CD14-positive monocyte (primary cell): Measurements from ENCODE around the gene DNMT3L. TPM values are rescaled to one million over a fixed set of nuclear protein-coding genes. Genes with fewer than 3 reads are reported as not detected.
"Not testable (repeated sequence)": the region's sequence is repeated elsewhere in the genome, so short reads cannot be mapped to it uniquely, and the experiment has no call there.

Source experiments
- DNase-seq, 3 donors: peaks; one replicate each; pipeline ENCODE4 v3.0.0-alpha.2; 2011 to 2022
- H2AFZ ChIP-seq: 2 replicates; pipeline ENCODE4 v1.6.0; 2012; ENCODE audit warnings: mild to moderate bottlenecking, low read depth, low read length, inconsistent platforms; ENCODE audit not compliant: insufficient read depth, poor library complexity, severe bottlenecking
- H3K27ac ChIP-seq, 2 donors: 1 replicate in 1 of 2; 2 replicates in 1 of 2; pipeline ENCODE4 v1.5.1; 2012 to 2013; ENCODE audit warnings: low read length in 2 of 2, control low read depth in 1 of 2, inconsistent platforms in 1 of 2, low read depth in 1 of 2, mild to moderate bottlenecking in 1 of 2
- H3K27me3 ChIP-seq, 2 donors: one replicate each; pipeline versions ENCODE4 v1.6.0 to v1.6.1; 2011 to 2013; ENCODE audit warnings: low read length in 2 of 2; ENCODE audit not compliant: control insufficient read depth in 2 of 2, insufficient read depth in 2 of 2
- H3K36me3 ChIP-seq, 2 donors: replicated peaks in 1 of 2; 1 replicate in 1 of 2; 2 replicates in 1 of 2; pipeline versions ENCODE4 v1.5.1 to v1.6.1; 2012 to 2013; ENCODE audit warnings: low read length in 2 of 2, control low read depth in 1 of 2, inconsistent platforms in 1 of 2, mild to moderate bottlenecking in 1 of 2; ENCODE audit not compliant: insufficient read depth in 2 of 2, control insufficient read depth in 1 of 2
- H3K4me1 ChIP-seq, 2 donors: 1 replicate in 1 of 2; 2 replicates in 1 of 2; pipeline versions ENCODE4 v1.5.1 to v1.6.1; 2012 to 2013; ENCODE audit warnings: low read length in 2 of 2, control low read depth in 1 of 2, inconsistent platforms in 1 of 2, mild to moderate bottlenecking in 1 of 2, moderate library complexity in 1 of 2; ENCODE audit not compliant: insufficient read depth in 2 of 2, control insufficient read depth in 1 of 2
- H3K4me2 ChIP-seq: replicated peaks from 2 replicates; pipeline ENCODE3; 2012; ENCODE audit warnings: low read length, moderate library complexity, mild to moderate bottlenecking; ENCODE audit not compliant: poor library complexity, severe bottlenecking; ENCODE audit errors: extremely low read depth
- H3K4me3 ChIP-seq, 3 experiments: fragments of 200-600 bp in 1 of 3; sonication (generic) in 1 of 3; replicated peaks in 1 of 3; 1 replicate in 2 of 3; 2 replicates in 1 of 3; pipeline ENCODE4 v1.5.1; 2011 to 2013; ENCODE audit warnings: low read length in 3 of 3, mild to moderate bottlenecking in 3 of 3, control low read depth in 2 of 3, low read depth in 2 of 3, inconsistent platforms in 1 of 3, moderate library complexity in 1 of 3
- H3K79me2 ChIP-seq: 2 replicates; pipeline ENCODE4 v1.6.0; 2012; ENCODE audit warnings: mild to moderate bottlenecking, control low read depth, inconsistent platforms, low read length, moderate library complexity; ENCODE audit not compliant: insufficient read depth
- H3K9ac ChIP-seq: 2 replicates; pipeline ENCODE4 v1.6.0; 2017; ENCODE audit warnings: low read length, mild to moderate bottlenecking; ENCODE audit not compliant: insufficient read depth, poor library complexity, severe bottlenecking
- H3K9me3 ChIP-seq, 2 donors: replicated peaks in 1 of 2; 1 replicate in 1 of 2; 2 replicates in 1 of 2; pipeline versions ENCODE4 v1.5.1 to v1.6.1; 2012 to 2013; ENCODE audit warnings: low read length in 2 of 2, control low read depth in 1 of 2; ENCODE audit not compliant: control insufficient read depth in 1 of 2, insufficient read depth in 1 of 2
- H4K20me1 ChIP-seq: 2 replicates; pipeline ENCODE4 v1.6.0; 2012; ENCODE audit warnings: mild to moderate bottlenecking, low read length, control low read depth, moderate library complexity; ENCODE audit not compliant: insufficient read depth
- H3K27ac Mint-ChIP-seq, 7 donors: one replicate each; pipeline ENCODE4 v1.8.0; 2020; ENCODE audit warnings: mild to moderate bottlenecking in 7 of 7, mixed read lengths in 7 of 7, moderate library complexity in 6 of 7, inconsistent platforms in 2 of 7
- H3K27me3 Mint-ChIP-seq, 3 donors: one replicate each; pipeline ENCODE4 v1.8.0; 2021 to 2022; ENCODE audit warnings: low read depth in 3 of 3, mild to moderate bottlenecking in 3 of 3, mixed read lengths in 3 of 3, moderate library complexity in 3 of 3, inconsistent platforms in 1 of 3
- H3K36me3 Mint-ChIP-seq, 2 donors: one replicate each; pipeline ENCODE4 v1.8.0; 2020; ENCODE audit warnings: mixed read lengths in 2 of 2, inconsistent platforms in 1 of 2, mild to moderate bottlenecking in 1 of 2
- H3K4me1 Mint-ChIP-seq: one replicate; pipeline ENCODE4 v1.8.0; 2020; ENCODE audit warnings: mild to moderate bottlenecking, mixed read lengths
- H3K4me3 Mint-ChIP-seq, 2 donors: one replicate each; pipeline ENCODE4 v1.8.0; 2020; ENCODE audit warnings: mild to moderate bottlenecking in 2 of 2, mixed read lengths in 2 of 2, moderate library complexity in 1 of 2
- H3K9me3 Mint-ChIP-seq, 7 donors: one replicate each; pipeline ENCODE4 v1.8.0; 2020 to 2022; ENCODE audit warnings: mixed read lengths in 7 of 7, mild to moderate bottlenecking in 6 of 7, moderate library complexity in 6 of 7, inconsistent platforms in 2 of 7
- WGBS: methylation state at CpG from one replicate; pipeline ENCODE4 v1.1.5; 2013; ENCODE audit warnings: missing lambda C conversion rate; ENCODE audit not compliant: insufficient coverage; 5-methylcytosine and 5-hydroxymethylcytosine counted together
- intact Hi-C, 2 donors: fragments of 100-400 bp; cut with micrococcal nuclease; formaldehyde crosslinking; loops; one replicate each; pipeline versions ENCODE4 v1.15.0 to v1.15.1; 2023
- polyA plus RNA-seq, 3 donors: library from polyadenylated mRNA; depleted of rRNA in 1 of 3; unstranded in 2 of 3; stranded (reverse) in 1 of 3; fragments of 300-500 nt in 2 of 3; fragments of >200 nt in 1 of 3; fragmentation: Illumina TruSeq in 2 of 3; gene quantifications; 1 replicate in 2 of 3; 2 replicates in 1 of 3; pipeline ENCODE4 v1.2.3, GENCODE V29; 2012 to 2021

Gene DNMT3L
- polyA plus RNA-seq, 3 donors, result not detected

- intact Hi-C loops, H3K27ac ChIP-seq, H3K27ac Mint-ChIP-seq, H3K27me3 Mint-ChIP-seq, DNase-seq, H3K36me3 ChIP-seq, H3K4me2 ChIP-seq, H3K9ac ChIP-seq, H3K4me3 Mint-ChIP-seq, H3K36me3 Mint-ChIP-seq, H2AFZ ChIP-seq, H3K4me1 ChIP-seq, H3K9me3 Mint-ChIP-seq, H3K4me3 ChIP-seq, H3K27me3 ChIP-seq, H3K9me3 ChIP-seq, H3K4me1 Mint-ChIP-seq, H3K79me2 ChIP-seq, H4K20me1 ChIP-seq: not testable (repeated sequence)
- WGBS, result no CpG with 5 or more reads among the region's 22 CpGs
Observed at GRCh38 chr21:44229561-44229960, 32.1 kb downstream of the DNMT3L start.

- H3K27me3 Mint-ChIP-seq, H3K27ac ChIP-seq, H3K79me2 ChIP-seq, H3K9ac ChIP-seq, H2AFZ ChIP-seq, H3K4me1 Mint-ChIP-seq, H3K4me2 ChIP-seq, H3K36me3 Mint-ChIP-seq, H4K20me1 ChIP-seq, H3K4me3 Mint-ChIP-seq, H3K4me3 ChIP-seq, DNase-seq, H3K36me3 ChIP-seq, H3K9me3 ChIP-seq, H3K27ac Mint-ChIP-seq, intact Hi-C loops, H3K4me1 ChIP-seq, H3K27me3 ChIP-seq, H3K9me3 Mint-ChIP-seq: not testable (repeated sequence)
- WGBS, result no CpG with 5 or more reads among the region's 13 CpGs
Observed at GRCh38 chr21:44228109-44228508, 33.6 kb downstream of the DNMT3L start.

GRCh38 chr21:44227614-44228013, 34.1 kb downstream of the DNMT3L start:
- H2AFZ ChIP-seq, H3K27me3 Mint-ChIP-seq, H3K9ac ChIP-seq, H4K20me1 ChIP-seq, intact Hi-C loops, H3K9me3 ChIP-seq, H3K36me3 ChIP-seq, H3K4me3 ChIP-seq, H3K4me1 ChIP-seq, H3K4me3 Mint-ChIP-seq, H3K36me3 Mint-ChIP-seq, H3K27ac ChIP-seq, H3K27me3 ChIP-seq, H3K9me3 Mint-ChIP-seq, DNase-seq, H3K27ac Mint-ChIP-seq, H3K4me1 Mint-ChIP-seq, H3K4me2 ChIP-seq, H3K79me2 ChIP-seq: not testable (repeated sequence)
- WGBS, result no CpG with 5 or more reads among the region's 9 CpGs

DNA sequence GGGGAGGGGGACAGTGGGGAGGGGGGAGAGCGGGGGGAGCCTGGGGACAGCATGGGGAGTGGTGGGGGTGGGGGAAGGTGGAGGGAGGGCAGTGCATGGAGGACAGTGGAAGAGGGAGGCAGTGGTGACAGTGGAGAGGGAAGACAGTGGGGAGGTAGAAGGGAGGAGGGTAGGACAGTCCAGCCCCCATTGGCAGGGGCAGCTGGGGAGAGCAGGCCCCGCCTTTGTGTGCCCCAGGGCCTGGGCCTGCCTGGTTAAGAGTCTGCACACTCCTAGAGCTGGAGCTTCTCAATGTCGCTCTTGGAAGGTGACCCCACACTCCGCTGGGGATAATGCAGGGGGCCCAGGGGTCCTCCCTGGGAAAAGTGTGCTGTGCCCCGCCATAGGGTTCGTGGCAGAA, 36.1 kb downstream of the DNMT3L start:
- H3K4me1 Mint-ChIP-seq, H3K4me1 ChIP-seq, H2AFZ ChIP-seq, H3K4me3 ChIP-seq, H3K36me3 Mint-ChIP-seq, DNase-seq, H3K27ac Mint-ChIP-seq, H3K4me3 Mint-ChIP-seq, H3K4me2 ChIP-seq, H4K20me1 ChIP-seq, intact Hi-C loops, H3K27me3 Mint-ChIP-seq, H3K27ac ChIP-seq, H3K27me3 ChIP-seq, H3K36me3 ChIP-seq, H3K9me3 Mint-ChIP-seq, H3K9ac ChIP-seq, H3K9me3 ChIP-seq, H3K79me2 ChIP-seq: not testable (repeated sequence)
- no CpG with 5 or more reads among the region's 6 CpGs for WGBS
